ENCODE results near the gene CCDC137.
A peak's percentile ranks its signal among the peaks of the same experiment; 100 is the strongest.

Gene CCDC137

DNA sequence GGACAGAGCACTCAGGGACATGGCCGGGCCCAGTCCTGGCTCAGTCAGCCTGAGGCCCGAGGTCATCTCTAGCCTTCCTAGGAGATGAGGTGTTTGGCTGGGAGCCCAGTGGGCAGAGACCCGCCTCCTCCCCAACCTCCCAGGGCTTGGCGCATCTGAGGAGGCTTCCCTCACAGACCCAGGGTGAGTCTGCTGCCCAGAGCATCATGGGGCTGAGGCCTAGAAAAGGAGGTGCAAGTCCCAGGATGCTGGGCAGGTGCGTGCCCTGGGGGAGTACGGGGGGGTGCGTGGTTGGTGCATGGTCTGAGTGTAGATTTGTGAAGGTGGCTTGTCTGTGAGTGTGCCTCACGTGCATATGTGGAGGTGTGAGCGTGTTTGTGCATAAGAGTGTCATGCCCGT, 14.8 kb upstream of the CCDC137 start:
- no peaks in the 10 kb centered on the region for H3K9me3 ChIP-seq (ENCODE audit: control insufficient read depth in 2 of 2, low read length in 2 of 2)
- no peak overlapping the region for H3K27ac ChIP-seq (ENCODE audit: low read length)
- no peak overlapping the region for H3K4me3 ChIP-seq (ENCODE audit: low read length in 2 of 2)
- no peaks in the 10 kb centered on the region for H3K4me1 ChIP-seq (ENCODE audit: control insufficient read depth, insufficient read depth, low read length)
- H3K36me3 ChIP-seq (ENCODE audit: control insufficient read depth in 2 of 2, insufficient read depth in 2 of 2, low read length in 2 of 2) = no peaks in the 10 kb centered on the region
- H3K9ac ChIP-seq (ENCODE audit: low read length in 2 of 2) = no peak overlapping the region
- peaks cover 26 to 36% of the 10 kb centered on the region in 2 donors for H3K27me3 ChIP-seq (ENCODE audit: control insufficient read depth in 1 of 2, insufficient read depth in 2 of 2, low read length in 2 of 2)

GRCh38 chr17:81652906-81653771, 13.4 kb upstream of the CCDC137 start:
- H3K9me3 ChIP-seq (ENCODE audit: control insufficient read depth in 2 of 2, low read length in 2 of 2) = no peaks in the 10 kb centered on the region
- H3K4me1 ChIP-seq (ENCODE audit: control insufficient read depth, insufficient read depth, low read length) = no peaks in the 10 kb centered on the region
- no peak overlapping the region for H3K4me3 ChIP-seq (ENCODE audit: low read length in 2 of 2)
- no peak overlapping the region for H3K27ac ChIP-seq (ENCODE audit: low read length)
- no peak overlapping the region for H3K9ac ChIP-seq (ENCODE audit: low read length in 2 of 2)
- peaks cover 18 to 23% of the 10 kb centered on the region in 2 donors for H3K27me3 ChIP-seq (ENCODE audit: control insufficient read depth in 1 of 2, insufficient read depth in 2 of 2, low read length in 2 of 2)
- H3K36me3 ChIP-seq (ENCODE audit: control insufficient read depth in 2 of 2, insufficient read depth in 2 of 2, low read length in 2 of 2) = no peaks in the 10 kb centered on the region

GRCh38 chr17:81655378-81656117, 11.0 kb upstream of the CCDC137 start:
- Histone ChIP-seq H3K4me3 (ENCODE audit: low read length in 2 of 2) (no peak overlapping the region), H3K36me3 (ENCODE audit: control insufficient read depth in 2 of 2, insufficient read depth in 2 of 2, low read length in 2 of 2) (no peaks in the 10 kb centered on the region), H3K9ac (ENCODE audit: low read length in 2 of 2) (no peak overlapping the region), H3K9me3 (ENCODE audit: control insufficient read depth in 2 of 2, low read length in 2 of 2) (no peaks in the 10 kb centered on the region), H3K27ac (ENCODE audit: low read length) (no peak overlapping the region), H3K4me1 (ENCODE audit: control insufficient read depth, insufficient read depth, low read length) (no peaks in the 10 kb centered on the region), H3K27me3 (ENCODE audit: control insufficient read depth in 1 of 2, insufficient read depth in 2 of 2, low read length in 2 of 2) (peaks cover 8 to 11% of the 10 kb centered on the region in 2 donors)

DNA sequence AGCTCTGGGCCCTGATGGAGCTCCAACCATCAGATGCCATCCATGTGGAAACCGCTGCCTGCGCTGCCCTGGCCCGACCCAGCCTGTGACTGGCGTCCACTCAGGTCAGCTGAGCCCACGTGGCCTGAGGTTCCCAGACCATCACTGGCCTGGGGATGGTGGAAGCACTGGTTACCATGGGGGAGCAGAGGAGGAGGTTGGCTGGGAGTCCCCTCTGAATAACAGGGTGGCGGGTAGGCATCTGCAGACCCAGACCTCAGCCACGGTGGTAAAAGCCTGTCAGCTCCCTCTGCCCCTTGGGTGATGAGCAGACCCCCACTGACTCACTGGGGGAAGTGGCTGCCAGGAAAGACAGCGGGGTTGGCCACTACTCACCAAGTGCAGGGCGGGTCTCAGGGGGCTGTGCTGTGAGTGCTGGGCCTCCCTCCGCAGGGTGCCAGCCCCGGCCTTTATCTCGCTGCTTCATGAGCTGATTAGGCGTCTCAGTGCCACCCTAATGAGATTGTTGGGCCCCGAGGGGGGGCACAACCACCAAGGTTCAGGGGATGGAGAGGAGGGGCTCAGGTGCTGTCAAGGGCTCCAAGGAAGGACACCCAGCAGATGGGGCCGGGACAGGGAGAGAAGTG, 10.3 kb upstream of the CCDC137 start, which contains the start of gene PDE6G:
TSS of gene PDE6G (minus strand) at position 425 of the 626 bp plus-strand sequence. CDS start 3,237 bp downstream, outside the sequence.
- Histone ChIP-seq H3K9me3 (ENCODE audit: control insufficient read depth in 2 of 2, low read length in 2 of 2) (no peaks in the 10 kb centered on the region), H3K27me3 (ENCODE audit: control insufficient read depth in 1 of 2, insufficient read depth in 2 of 2, low read length in 2 of 2) (peaks cover 6 to 7% of the 10 kb centered on the region in 2 donors), H3K4me1 (ENCODE audit: control insufficient read depth, insufficient read depth, low read length) (no peaks in the 10 kb centered on the region), H3K36me3 (ENCODE audit: control insufficient read depth in 2 of 2, insufficient read depth in 2 of 2, low read length in 2 of 2) (no peaks in the 10 kb centered on the region), H3K27ac (ENCODE audit: low read length) (no peak within 1 kb of the TSS), H3K9ac (ENCODE audit: low read length in 2 of 2) (no peak within 1 kb of the TSS), H3K4me3 (ENCODE audit: low read length in 2 of 2) (no peak within 1 kb of the TSS)

DNA sequence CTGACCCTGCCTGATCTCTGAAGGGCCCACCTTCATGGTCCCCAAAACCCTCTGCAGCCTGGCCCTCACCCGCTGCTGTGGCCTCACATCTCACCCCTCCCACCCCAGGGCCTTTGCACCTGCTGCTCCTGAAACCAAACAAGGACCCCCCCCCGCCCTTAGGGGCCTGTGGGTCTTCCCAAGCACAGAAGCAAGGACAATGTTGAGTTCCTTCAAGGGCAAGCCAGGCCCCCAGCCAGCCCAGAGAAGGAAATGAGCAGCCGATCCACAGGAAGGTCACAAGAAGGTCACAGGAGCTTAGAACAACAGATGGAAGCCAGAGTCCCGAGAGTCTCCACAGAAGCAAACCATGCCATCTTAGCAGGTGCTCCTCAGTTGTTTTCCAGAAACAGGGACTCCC, 9.7 kb upstream of the CCDC137 start:
- no peaks in the 10 kb centered on the region for H3K4me1 ChIP-seq (ENCODE audit: control insufficient read depth, insufficient read depth, low read length)
- H3K4me3 ChIP-seq (ENCODE audit: low read length in 2 of 2) = no peak overlapping the region
- no peak overlapping the region for H3K9ac ChIP-seq (ENCODE audit: low read length in 2 of 2)
- no peaks in the 10 kb centered on the region for H3K36me3 ChIP-seq (ENCODE audit: control insufficient read depth in 2 of 2, insufficient read depth in 2 of 2, low read length in 2 of 2)
- no peaks in the 10 kb centered on the region for H3K9me3 ChIP-seq (ENCODE audit: control insufficient read depth in 2 of 2, low read length in 2 of 2)
- H3K27ac ChIP-seq (ENCODE audit: low read length) = no peak overlapping the region
- peaks cover 5% of the 10 kb centered on the region in 2 donors for H3K27me3 ChIP-seq (ENCODE audit: control insufficient read depth in 1 of 2, insufficient read depth in 2 of 2, low read length in 2 of 2)

GRCh38 chr17:81659038-81659437, 7.5 kb upstream of the CCDC137 start:
- no peaks in the 10 kb centered on the region for H3K4me1 ChIP-seq (ENCODE audit: control insufficient read depth, insufficient read depth, low read length)
- no peaks in the 10 kb centered on the region for H3K36me3 ChIP-seq (ENCODE audit: control insufficient read depth in 2 of 2, insufficient read depth in 2 of 2, low read length in 2 of 2)
- H3K9me3 ChIP-seq (ENCODE audit: control insufficient read depth in 2 of 2, low read length in 2 of 2) = no peaks in the 10 kb centered on the region
- H3K9ac ChIP-seq (ENCODE audit: low read length in 2 of 2) = no peak overlapping the region
- H3K27ac ChIP-seq (ENCODE audit: low read length) = no peak overlapping the region
- H3K4me3 ChIP-seq (ENCODE audit: low read length in 2 of 2) = no peak overlapping the region
- H3K27me3 ChIP-seq (ENCODE audit: control insufficient read depth in 1 of 2, insufficient read depth in 2 of 2, low read length in 2 of 2) = peaks cover 0 to 3% of the 10 kb centered on the region in 2 donors

- Histone ChIP-seq H3K4me3 (ENCODE audit: low read length in 2 of 2) (no peak overlapping the region), H3K27ac (ENCODE audit: low read length) (no peak overlapping the region), H3K27me3 (ENCODE audit: control insufficient read depth in 1 of 2, insufficient read depth in 2 of 2, low read length in 2 of 2) (peaks cover 0 to 2% of the 10 kb centered on the region in 2 donors), H3K4me1 (ENCODE audit: control insufficient read depth, insufficient read depth, low read length) (peaks cover 3% of the 10 kb centered on the region), H3K9ac (ENCODE audit: low read length in 2 of 2) (no peak overlapping the region), H3K9me3 (ENCODE audit: control insufficient read depth in 2 of 2, low read length in 2 of 2) (no peaks in the 10 kb centered on the region), H3K36me3 (ENCODE audit: control insufficient read depth in 2 of 2, insufficient read depth in 2 of 2, low read length in 2 of 2) (peaks cover 0 to 3% of the 10 kb centered on the region in 2 donors)
Observed at GRCh38 chr17:81660441-81660840, 6.1 kb upstream of the CCDC137 start.

GRCh38 chr17:81662002-81662401, 4.5 kb upstream of the CCDC137 start:
- H3K27ac ChIP-seq (ENCODE audit: low read length) = no peak overlapping the region
- peaks cover 0 to 3% of the 10 kb centered on the region in 2 donors for H3K36me3 ChIP-seq (ENCODE audit: control insufficient read depth in 2 of 2, insufficient read depth in 2 of 2, low read length in 2 of 2)
- no peaks in the 10 kb centered on the region for H3K27me3 ChIP-seq (ENCODE audit: control insufficient read depth in 1 of 2, insufficient read depth in 2 of 2, low read length in 2 of 2)
- no peak overlapping the region for H3K4me3 ChIP-seq (ENCODE audit: low read length in 2 of 2)
- peaks cover 16% of the 10 kb centered on the region for H3K4me1 ChIP-seq (ENCODE audit: control insufficient read depth, insufficient read depth, low read length)
- H3K9ac ChIP-seq (ENCODE audit: low read length in 2 of 2) = no peak overlapping the region
- H3K9me3 ChIP-seq (ENCODE audit: control insufficient read depth in 2 of 2, low read length in 2 of 2) = no peaks in the 10 kb centered on the region

DNA sequence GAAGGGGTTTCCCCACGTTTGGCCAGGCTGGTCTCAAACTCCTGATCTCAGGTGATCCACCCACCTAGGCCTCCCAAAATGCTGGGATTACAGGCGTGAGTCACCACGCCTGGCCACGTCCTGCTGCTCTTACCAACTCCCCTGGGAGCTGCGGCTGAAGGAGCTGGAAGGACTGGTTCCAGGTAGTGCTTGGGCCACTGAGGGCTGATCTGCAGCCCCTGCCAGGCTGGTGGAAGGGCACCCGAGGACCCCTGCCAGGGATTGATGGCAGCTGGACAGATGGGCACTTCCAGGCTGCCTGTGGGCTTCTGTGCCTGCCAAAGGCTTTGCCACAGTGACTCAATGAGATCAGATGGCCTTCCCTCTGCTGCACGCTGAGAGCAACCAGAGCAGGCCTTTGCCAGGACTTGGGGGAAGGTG, 2.5 kb upstream of the CCDC137 start:
- peaks cover 17% of the 10 kb centered on the region for H3K4me1 ChIP-seq (ENCODE audit: control insufficient read depth, insufficient read depth, low read length)
- no peak overlapping the region for H3K4me3 ChIP-seq (ENCODE audit: low read length in 2 of 2)
- no peaks in the 10 kb centered on the region for H3K9me3 ChIP-seq (ENCODE audit: control insufficient read depth in 2 of 2, low read length in 2 of 2)
- H3K36me3 ChIP-seq (ENCODE audit: control insufficient read depth in 2 of 2, insufficient read depth in 2 of 2, low read length in 2 of 2) = peaks cover 0 to 3% of the 10 kb centered on the region in 2 donors
- H3K9ac ChIP-seq (ENCODE audit: low read length in 2 of 2) = no peak overlapping the region
- H3K27ac ChIP-seq (ENCODE audit: low read length) = no peak overlapping the region
- H3K27me3 ChIP-seq (ENCODE audit: control insufficient read depth in 1 of 2, insufficient read depth in 2 of 2, low read length in 2 of 2) = no peaks in the 10 kb centered on the region

- peak overlapping the region; percentile 66 for H3K27ac ChIP-seq (ENCODE audit: low read length)
- H3K9ac ChIP-seq (ENCODE audit: low read length in 2 of 2) = peak overlapping the region; percentile 83 to 89
- no peaks in the 10 kb centered on the region for H3K27me3 ChIP-seq (ENCODE audit: control insufficient read depth in 1 of 2, insufficient read depth in 2 of 2, low read length in 2 of 2)
- peaks cover 5% of the 10 kb centered on the region in 2 donors for H3K36me3 ChIP-seq (ENCODE audit: control insufficient read depth in 2 of 2, insufficient read depth in 2 of 2, low read length in 2 of 2)
- peaks cover 17% of the 10 kb centered on the region for H3K4me1 ChIP-seq (ENCODE audit: control insufficient read depth, insufficient read depth, low read length)
- no peaks in the 10 kb centered on the region for H3K9me3 ChIP-seq (ENCODE audit: control insufficient read depth in 2 of 2, low read length in 2 of 2)
- H3K4me3 ChIP-seq (ENCODE audit: low read length in 2 of 2) = peak overlapping the region; percentile 90
Observed at GRCh38 chr17:81665205-81666091, 1.1 kb upstream of the CCDC137 start.

Measured in stomach smooth muscle (tissue), 2 donors.